HEK293 (cell line): Measurements from ENCODE around the gene FAF2.

Experiments
- CTCF ChIA-PET: fragments of 350-600 bp; formaldehyde crosslinking; extraction: SDS; loops from one replicate; lab custom pipeline; 2021; ENCODE audit warnings: antibody characterized with exemption; lab: Yijun Ruan, JAX
- POLR2A ChIA-PET: fragments of 300-600 bp; formaldehyde crosslinking; extraction: SDS; loops from one replicate; lab custom pipeline; 2020; ENCODE audit warnings: antibody characterized with exemption, inconsistent platforms; lab: Yijun Ruan, JAX
- H3K27ac ChIP-seq: fragments of 200-500 bp; sonication (Bioruptor generic); 2 replicates; pipeline ENCODE4 v1.5.1; 2014; ENCODE audit warnings: low read depth, low read length, control low read depth, inconsistent platforms; ENCODE audit errors: extremely low read depth
- H3K36me3 ChIP-seq, 2 experiments: fragments of 200-500 bp in 1 of 2; sonication (Bioruptor generic) in 1 of 2; 1 replicate in 1 of 2; 2 replicates in 1 of 2; pipeline ENCODE4 v1.5.1; 2014 to 2017; ENCODE audit warnings: inconsistent platforms in 2 of 2, low read length in 2 of 2; ENCODE audit not compliant: control insufficient read depth in 2 of 2, insufficient read depth in 1 of 2
- H3K4me1 ChIP-seq: fragments of 200-500 bp; sonication (Bioruptor generic); 2 replicates; pipeline ENCODE4 v1.5.1; 2014; ENCODE audit warnings: mild to moderate bottlenecking, low read length, inconsistent platforms; ENCODE audit not compliant: control insufficient read depth, insufficient read depth
- H3K4me3 ChIP-seq: 2 replicates; pipeline ENCODE4 v1.5.1; 2011; ENCODE audit warnings: low read depth, mild to moderate bottlenecking, control low read depth, low read length, moderate library complexity
- H3K9me3 ChIP-seq: fragments of 200-500 bp; sonication (Bioruptor generic); 2 replicates; pipeline ENCODE4 v1.5.1; 2014; ENCODE audit warnings: low read depth, low read length, inconsistent platforms; ENCODE audit not compliant: control insufficient read depth, insufficient read depth
- GLIS1 ChIP-seq: fragments of 450-650 bp; formaldehyde crosslinking; IDR thresholded peaks from 2 replicates; pipeline ENCODE4 v1.5.1; 2016; ENCODE audit warnings: missing biosample characterization, missing genetic modification characterization
- GLIS2 ChIP-seq: fragments of 450-650 bp; formaldehyde crosslinking; IDR thresholded peaks from 2 replicates; pipeline ENCODE4 v1.5.1; 2016; ENCODE audit warnings: missing biosample characterization, missing genetic modification characterization
- SCRT1 ChIP-seq: fragments of 450-650 bp; formaldehyde crosslinking; IDR thresholded peaks from 2 replicates; pipeline ENCODE4 v1.5.1; 2016; ENCODE audit warnings: missing biosample characterization, missing genetic modification characterization, borderline replicate concordance
- SCRT2 ChIP-seq: fragments of 450-650 bp; formaldehyde crosslinking; IDR thresholded peaks from 2 replicates; pipeline ENCODE4 v1.5.1; 2016; ENCODE audit warnings: missing biosample characterization, missing genetic modification characterization
- SP2 ChIP-seq: fragments of 450-650 bp; formaldehyde crosslinking; IDR thresholded peaks from 2 replicates; pipeline ENCODE4 v1.5.1; 2016; ENCODE audit warnings: missing biosample characterization, missing genetic modification characterization
- SP7 ChIP-seq: fragments of 450-650 bp; formaldehyde crosslinking; IDR thresholded peaks from 2 replicates; pipeline ENCODE4 v1.5.1; 2016; ENCODE audit warnings: missing biosample characterization, missing genetic modification characterization
- TRIM28 ChIP-seq: IDR thresholded peaks from 2 replicates; pipeline ENCODE4 v1.6.1; 2011; ENCODE audit warnings: low read length, control low read depth, borderline replicate concordance
- ZBTB10 ChIP-seq: fragments of 450-650 bp; formaldehyde crosslinking; IDR thresholded peaks from 2 replicates; pipeline ENCODE4 v1.5.1; 2016; ENCODE audit warnings: missing biosample characterization, missing genetic modification characterization
- ZBTB17 ChIP-seq: fragments of 450-650 bp; formaldehyde crosslinking; IDR thresholded peaks from 2 replicates; pipeline ENCODE4 v1.5.1; 2016; ENCODE audit warnings: missing biosample characterization, missing genetic modification characterization
- ZBTB8A ChIP-seq: fragments of 450-650 bp; formaldehyde crosslinking; IDR thresholded peaks from 2 replicates; pipeline ENCODE4 v1.5.1; 2016; ENCODE audit warnings: missing biosample characterization, missing genetic modification characterization
- ZFHX2 ChIP-seq: fragments of 450-650 bp; formaldehyde crosslinking; conservative IDR thresholded peaks from 2 replicates; pipeline ENCODE4 v1.5.1; 2016; ENCODE audit warnings: missing biosample characterization, missing genetic modification characterization
- ZIC2 ChIP-seq: fragments of 450-650 bp; formaldehyde crosslinking; IDR thresholded peaks from 2 replicates; pipeline ENCODE4 v1.5.1; 2016; ENCODE audit warnings: missing biosample characterization, missing genetic modification characterization
- ZNF302 ChIP-seq: fragments of 450-650 bp; formaldehyde crosslinking; IDR thresholded peaks from 2 replicates; pipeline ENCODE4 v1.5.1; 2016; ENCODE audit warnings: missing biosample characterization, missing genetic modification characterization, low read depth
- ZNF449 ChIP-seq: fragments of 450-650 bp; formaldehyde crosslinking; IDR thresholded peaks from 2 replicates; pipeline ENCODE4 v1.5.1; 2017; ENCODE audit warnings: missing biosample characterization, mild to moderate bottlenecking, missing genetic modification characterization, moderate library complexity
- ZNF530 ChIP-seq: fragments of 450-650 bp; formaldehyde crosslinking; IDR thresholded peaks from 2 replicates; pipeline ENCODE4 v1.5.1; 2016; ENCODE audit warnings: low read depth, missing biosample characterization, missing genetic modification characterization
- ZNF600 ChIP-seq: fragments of 450-650 bp; formaldehyde crosslinking; IDR thresholded peaks from 2 replicates; pipeline ENCODE4 v1.5.1; 2016; ENCODE audit warnings: missing biosample characterization, missing genetic modification characterization
- TF ChIP-seq, protein P1 (sequence below): fragments of 450-650 bp; formaldehyde crosslinking; IDR thresholded peaks from 2 replicates; pipeline ENCODE4 v1.5.1; 2016; ENCODE audit warnings: missing biosample characterization, missing genetic modification characterization
- TF ChIP-seq, protein P2 (sequence below): fragments of 450-650 bp; formaldehyde crosslinking; IDR thresholded peaks from 2 replicates; pipeline ENCODE4 v1.5.1; 2016; ENCODE audit warnings: missing biosample characterization, missing genetic modification characterization, low read depth
- TF ChIP-seq, protein P3 (sequence below): fragments of 450-650 bp; formaldehyde crosslinking; IDR thresholded peaks from 2 replicates; pipeline ENCODE4 v1.5.1; 2016; ENCODE audit warnings: missing biosample characterization, missing genetic modification characterization
- TF ChIP-seq, protein P4 (sequence below): fragments of 450-650 bp; formaldehyde crosslinking; IDR thresholded peaks from 2 replicates; pipeline ENCODE4 v1.5.1; 2017; ENCODE audit warnings: missing biosample characterization, missing genetic modification characterization

FAF2 gene

GRCh38 chr5:176530393-176530982 is 82.3 kb downstream of the FAF2 start (continued):
- TF ChIP-seq, protein P1, sequence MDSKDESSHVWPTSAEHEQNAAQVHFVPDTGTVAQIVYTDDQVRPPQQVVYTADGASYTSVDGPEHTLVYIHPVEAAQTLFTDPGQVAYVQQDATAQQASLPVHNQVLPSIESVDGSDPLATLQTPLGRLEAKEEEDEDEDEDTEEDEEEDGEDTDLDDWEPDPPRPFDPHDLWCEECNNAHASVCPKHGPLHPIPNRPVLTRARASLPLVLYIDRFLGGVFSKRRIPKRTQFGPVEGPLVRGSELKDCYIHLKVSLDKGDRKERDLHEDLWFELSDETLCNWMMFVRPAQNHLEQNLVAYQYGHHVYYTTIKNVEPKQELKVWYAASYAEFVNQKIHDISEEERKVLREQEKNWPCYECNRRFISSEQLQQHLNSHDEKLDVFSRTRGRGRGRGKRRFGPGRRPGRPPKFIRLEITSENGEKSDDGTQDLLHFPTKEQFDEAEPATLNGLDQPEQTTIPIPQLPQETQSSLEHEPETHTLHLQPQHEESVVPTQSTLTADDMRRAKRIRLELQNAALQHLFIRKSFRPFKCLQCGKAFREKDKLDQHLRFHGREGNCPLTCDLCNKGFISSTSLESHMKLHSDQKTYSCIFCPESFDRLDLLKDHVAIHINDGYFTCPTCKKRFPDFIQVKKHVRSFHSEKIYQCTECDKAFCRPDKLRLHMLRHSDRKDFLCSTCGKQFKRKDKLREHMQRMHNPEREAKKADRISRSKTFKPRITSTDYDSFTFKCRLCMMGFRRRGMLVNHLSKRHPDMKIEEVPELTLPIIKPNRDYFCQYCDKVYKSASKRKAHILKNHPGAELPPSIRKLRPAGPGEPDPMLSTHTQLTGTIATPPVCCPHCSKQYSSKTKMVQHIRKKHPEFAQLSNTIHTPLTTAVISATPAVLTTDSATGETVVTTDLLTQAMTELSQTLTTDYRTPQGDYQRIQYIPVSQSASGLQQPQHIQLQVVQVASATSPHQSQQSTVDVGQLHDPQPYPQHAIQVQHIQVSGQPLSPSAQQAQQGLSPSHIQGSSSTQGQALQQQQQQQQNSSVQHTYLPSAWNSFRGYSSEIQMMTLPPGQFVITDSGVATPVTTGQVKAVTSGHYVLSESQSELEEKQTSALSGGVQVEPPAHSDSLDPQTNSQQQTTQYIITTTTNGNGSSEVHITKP (tag by site-specific recombination) = no peak
- TF ChIP-seq SCRT2 (tag by site-specific recombination) = no peak
- TF ChIP-seq ZNF302 (tag by site-specific recombination) = no peak
- TF ChIP-seq, protein P2, sequence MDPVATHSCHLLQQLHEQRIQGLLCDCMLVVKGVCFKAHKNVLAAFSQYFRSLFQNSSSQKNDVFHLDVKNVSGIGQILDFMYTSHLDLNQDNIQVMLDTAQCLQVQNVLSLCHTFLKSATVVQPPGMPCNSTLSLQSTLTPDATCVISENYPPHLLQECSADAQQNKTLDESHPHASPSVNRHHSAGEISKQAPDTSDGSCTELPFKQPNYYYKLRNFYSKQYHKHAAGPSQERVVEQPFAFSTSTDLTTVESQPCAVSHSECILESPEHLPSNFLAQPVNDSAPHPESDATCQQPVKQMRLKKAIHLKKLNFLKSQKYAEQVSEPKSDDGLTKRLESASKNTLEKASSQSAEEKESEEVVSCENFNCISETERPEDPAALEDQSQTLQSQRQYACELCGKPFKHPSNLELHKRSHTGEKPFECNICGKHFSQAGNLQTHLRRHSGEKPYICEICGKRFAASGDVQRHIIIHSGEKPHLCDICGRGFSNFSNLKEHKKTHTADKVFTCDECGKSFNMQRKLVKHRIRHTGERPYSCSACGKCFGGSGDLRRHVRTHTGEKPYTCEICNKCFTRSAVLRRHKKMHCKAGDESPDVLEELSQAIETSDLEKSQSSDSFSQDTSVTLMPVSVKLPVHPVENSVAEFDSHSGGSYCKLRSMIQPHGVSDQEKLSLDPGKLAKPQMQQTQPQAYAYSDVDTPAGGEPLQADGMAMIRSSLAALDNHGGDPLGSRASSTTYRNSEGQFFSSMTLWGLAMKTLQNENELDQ (tag by site-specific recombination) = no peak
- TF ChIP-seq ZNF530 (tag by site-specific recombination) = no peak
- no peak for TF ChIP-seq ZNF600 (tag by site-specific recombination)
- no peak for TF ChIP-seq TRIM28

GRCh38 chr5:176530983-176531901 is 83.1 kb downstream of the FAF2 start:
- H3K4me3 ChIP-seq = no peak overlapping the region
- H3K36me3 ChIP-seq = peaks cover 0 to 52% of the 10 kb centered on the region in 2 experiments; a peak in 2 of 3 replicates
- ChIA-PET CTCF (interaction anchor here (0.6 to 1.1 kb wide), 2 partner anchors 12 to 38 kb away, joined by 3 to 4 read pairs; no protein-coding TSS in a partner anchor), POLR2A (interaction anchor here (0.5 kb wide), 1 partner anchor 46 kb away, joined by 3 read pairs; no protein-coding TSS in a partner anchor)
- H3K4me1 ChIP-seq = 0 out of 2 replicates have a peak, but pooled peaks cover 6% of the 10 kb centered on the region
- no peaks in the 10 kb centered on the region for H3K9me3 ChIP-seq
- no peak overlapping the region for H3K27ac ChIP-seq
- TF ChIP-seq GLIS2 (tag by site-specific recombination) (peak; percentile 48; the same call in 1 of the 2 replicates), SP7 (tag by site-specific recombination) (no peak), SCRT1 (tag by site-specific recombination) (no peak), SP2 (tag by site-specific recombination) (peak; percentile 47), ZNF449 (peak; percentile 28; the same call in 1 of the 2 replicates), ZBTB17 (tag by site-specific recombination) (0 out of 2 replicates have a peak, but pooled peaks have one; percentile 18), ZBTB8A (tag by site-specific recombination) (peak; percentile 92), ZBTB10 (tag by site-specific recombination) (no peak), GLIS1 (tag by site-specific recombination) (peak; percentile 25), ZNF600 (tag by site-specific recombination) (0 out of 2 replicates have a peak, but pooled peaks have one; percentile 16), ZIC2 (peak; percentile 72), ZFHX2 (tag by site-specific recombination) (peak; percentile 89)
- TF ChIP-seq, protein P3, sequence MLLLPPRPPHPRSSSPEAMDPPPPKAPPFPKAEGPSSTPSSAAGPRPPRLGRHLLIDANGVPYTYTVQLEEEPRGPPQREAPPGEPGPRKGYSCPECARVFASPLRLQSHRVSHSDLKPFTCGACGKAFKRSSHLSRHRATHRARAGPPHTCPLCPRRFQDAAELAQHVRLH (tag by site-specific recombination) = no peak
- TF ChIP-seq, protein P4, sequence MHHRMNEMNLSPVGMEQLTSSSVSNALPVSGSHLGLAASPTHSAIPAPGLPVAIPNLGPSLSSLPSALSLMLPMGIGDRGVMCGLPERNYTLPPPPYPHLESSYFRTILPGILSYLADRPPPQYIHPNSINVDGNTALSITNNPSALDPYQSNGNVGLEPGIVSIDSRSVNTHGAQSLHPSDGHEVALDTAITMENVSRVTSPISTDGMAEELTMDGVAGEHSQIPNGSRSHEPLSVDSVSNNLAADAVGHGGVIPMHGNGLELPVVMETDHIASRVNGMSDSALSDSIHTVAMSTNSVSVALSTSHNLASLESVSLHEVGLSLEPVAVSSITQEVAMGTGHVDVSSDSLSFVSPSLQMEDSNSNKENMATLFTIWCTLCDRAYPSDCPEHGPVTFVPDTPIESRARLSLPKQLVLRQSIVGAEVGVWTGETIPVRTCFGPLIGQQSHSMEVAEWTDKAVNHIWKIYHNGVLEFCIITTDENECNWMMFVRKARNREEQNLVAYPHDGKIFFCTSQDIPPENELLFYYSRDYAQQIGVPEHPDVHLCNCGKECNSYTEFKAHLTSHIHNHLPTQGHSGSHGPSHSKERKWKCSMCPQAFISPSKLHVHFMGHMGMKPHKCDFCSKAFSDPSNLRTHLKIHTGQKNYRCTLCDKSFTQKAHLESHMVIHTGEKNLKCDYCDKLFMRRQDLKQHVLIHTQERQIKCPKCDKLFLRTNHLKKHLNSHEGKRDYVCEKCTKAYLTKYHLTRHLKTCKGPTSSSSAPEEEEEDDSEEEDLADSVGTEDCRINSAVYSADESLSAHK (tag by site-specific recombination) = peak; percentile 89
